HG02938 (cell line): ENCODE data around the gene PRPF18.
"Not testable (repeated sequence)": the region's sequence is repeated elsewhere in the genome, so short reads cannot be mapped to it uniquely, and the experiment has no call there.

ENCODE experiments used
- ATAC-seq: cut with Tn5 transposase; IDR thresholded peaks from one replicate; pipeline ENCODE4 v1.9.1; 2021; ENCODE audit warnings: mild to moderate bottlenecking, moderate library complexity; ENCODE audit not compliant: unreplicated experiment

The PRPF18 gene, protein sequence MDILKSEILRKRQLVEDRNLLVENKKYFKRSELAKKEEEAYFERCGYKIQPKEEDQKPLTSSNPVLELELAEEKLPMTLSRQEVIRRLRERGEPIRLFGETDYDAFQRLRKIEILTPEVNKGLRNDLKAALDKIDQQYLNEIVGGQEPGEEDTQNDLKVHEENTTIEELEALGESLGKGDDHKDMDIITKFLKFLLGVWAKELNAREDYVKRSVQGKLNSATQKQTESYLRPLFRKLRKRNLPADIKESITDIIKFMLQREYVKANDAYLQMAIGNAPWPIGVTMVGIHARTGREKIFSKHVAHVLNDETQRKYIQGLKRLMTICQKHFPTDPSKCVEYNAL

DNA sequence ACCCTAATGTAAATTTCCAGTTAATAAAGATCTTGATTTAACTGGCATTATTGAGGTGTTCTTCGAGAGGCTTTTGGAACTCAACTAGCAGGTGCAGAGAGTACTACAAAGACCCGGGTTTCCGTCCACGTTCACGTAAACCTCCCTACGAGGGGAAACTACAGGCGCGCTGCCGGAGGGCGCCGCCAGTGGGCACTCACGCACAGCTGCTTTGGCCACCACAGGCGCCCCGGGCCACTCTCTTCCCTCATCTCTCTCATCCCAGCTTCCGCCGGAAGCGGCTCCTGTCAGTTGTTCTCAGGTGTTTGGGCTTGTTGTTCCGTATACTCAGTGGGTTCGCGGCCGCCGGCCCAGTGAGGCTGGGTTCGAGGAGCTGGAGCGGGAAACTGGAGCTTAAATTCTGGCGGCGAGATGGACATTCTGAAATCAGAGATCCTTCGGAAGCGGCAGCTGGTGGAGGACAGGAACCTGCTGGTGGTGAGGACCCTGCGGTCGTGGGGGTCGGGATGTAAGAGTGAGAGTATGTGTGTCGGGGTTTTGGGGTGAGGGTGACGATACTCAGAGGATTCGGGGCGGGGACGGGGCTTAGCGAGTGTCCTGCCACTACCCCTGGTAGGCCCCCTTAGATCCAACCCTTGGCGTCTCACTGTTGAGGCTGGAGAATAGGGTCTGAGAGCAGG, at the start of gene PRPF18:
Gene PRPF18, plus strand, starts transcription at position 290 of the 680 bp plus-strand sequence. Its CDS starts 122 bp downstream, at position 412.
- ATAC-seq, result peak; percentile 98

DNA sequence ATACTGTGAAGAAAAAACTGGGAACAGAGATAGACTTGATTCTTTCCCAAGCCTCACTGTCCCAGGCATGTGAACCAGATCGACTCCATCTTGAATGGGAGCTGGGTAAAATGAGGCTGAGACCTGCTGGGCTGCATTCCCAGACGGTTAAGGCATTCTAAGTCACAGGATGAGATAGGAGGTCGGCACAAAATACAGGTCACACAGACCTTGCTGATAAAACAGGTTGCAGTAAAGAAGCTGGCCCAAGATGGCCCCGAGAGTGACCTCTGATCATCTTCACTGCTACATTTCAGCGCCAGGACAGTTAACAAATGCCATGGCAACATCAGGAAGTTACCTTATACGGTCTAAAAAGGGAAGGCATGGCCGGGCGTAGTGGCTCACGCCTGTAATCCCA, 48.8 kb upstream of the PRPF18 start:
- not testable (repeated sequence) for ATAC-seq

DNA sequence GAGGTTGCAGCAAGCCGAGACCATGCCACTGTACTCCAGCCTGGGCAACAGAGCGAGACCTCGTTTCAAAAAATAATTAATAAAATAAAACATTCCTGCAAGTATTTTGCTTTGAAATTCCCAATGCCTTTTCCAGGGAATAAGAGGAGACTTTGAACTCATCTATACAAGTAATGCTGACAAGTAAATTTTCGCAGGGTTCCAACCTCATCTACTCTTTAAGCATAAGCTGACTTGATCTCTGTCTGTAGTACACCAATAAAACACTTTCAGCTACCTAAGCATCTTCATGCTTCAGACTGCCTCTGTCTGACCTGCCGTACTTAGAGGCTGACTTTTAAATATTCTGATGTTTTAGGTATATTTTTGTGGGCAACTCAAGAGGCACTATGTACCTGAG, 44.2 kb upstream of the PRPF18 start:
- no peak for ATAC-seq

DNA sequence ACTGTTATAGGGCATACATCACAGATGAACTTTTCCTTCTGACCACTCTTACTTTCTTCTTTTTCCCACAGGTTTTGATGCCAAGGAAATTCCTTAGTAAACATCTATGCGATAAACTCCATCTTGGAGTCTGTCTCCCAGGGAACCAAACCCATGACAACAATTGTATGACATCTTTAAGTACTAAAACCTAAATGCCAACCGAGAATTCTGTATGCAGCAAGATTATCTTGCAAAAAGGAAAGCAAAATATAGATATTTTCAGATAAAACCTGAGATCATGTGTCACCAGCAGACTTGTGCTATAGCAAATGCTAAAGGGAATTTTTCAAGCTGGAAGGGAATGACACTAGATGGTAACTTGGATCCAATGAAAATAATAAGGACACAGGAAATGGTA, 36.0 kb upstream of the PRPF18 start:
- ATAC-seq, result no peak

DNA sequence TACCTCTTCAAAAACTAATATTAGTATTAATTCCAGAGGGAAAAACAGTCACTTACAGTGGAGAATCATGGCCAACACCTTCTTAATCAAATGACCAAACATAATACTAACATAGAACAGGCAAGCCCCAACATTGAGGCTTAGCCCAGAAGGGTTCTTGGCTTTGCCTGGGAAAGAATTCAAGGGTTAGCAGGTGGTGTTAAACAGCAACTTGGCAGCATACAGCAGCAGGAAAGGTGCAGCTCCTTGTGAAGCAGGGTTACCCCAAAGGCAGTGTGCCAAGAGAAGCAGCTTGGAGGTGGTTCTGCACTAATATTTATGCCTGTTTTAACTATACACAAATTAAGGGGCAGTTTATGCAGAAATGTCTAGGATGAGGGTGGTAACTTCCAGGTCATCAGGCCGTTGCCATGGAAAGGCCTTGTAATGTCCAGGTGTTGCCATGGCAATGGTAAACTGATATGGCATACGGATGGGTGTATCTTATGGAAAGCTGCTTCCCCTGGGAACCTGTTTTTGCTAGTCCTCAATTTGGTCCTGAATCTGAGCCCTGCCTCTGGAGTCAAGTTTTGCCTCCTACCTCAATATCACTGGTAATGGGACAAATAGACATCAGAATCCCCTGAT, 30.8 kb upstream of the PRPF18 start:
- no peak for ATAC-seq

DNA sequence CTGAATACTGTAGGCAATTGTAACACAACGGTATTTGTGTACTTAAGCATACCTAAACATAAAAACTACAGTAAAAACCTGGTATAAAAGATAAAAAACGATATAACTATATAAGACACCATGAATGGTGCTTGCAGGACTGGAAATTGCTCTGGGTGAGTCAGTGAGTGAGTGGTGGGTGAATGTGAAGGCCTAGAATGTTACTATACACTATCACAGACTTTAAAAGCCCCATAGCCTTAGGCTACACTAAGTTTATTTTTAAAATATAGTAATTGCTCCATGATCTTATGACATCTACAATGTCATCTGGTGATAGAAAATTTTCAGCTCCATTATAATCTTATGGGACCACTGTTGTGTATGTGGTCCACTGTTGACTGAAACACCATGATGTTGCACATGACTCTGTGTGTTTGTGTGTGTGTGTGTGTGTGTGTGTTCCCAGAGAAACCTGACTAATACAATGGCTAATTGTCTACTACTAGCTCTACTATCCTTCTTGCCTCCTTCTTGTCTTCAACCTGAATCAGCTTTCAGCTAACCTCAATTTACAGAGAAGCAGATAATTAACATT, 27.6 kb upstream of the PRPF18 start:
- ATAC-seq, result no peak

DNA sequence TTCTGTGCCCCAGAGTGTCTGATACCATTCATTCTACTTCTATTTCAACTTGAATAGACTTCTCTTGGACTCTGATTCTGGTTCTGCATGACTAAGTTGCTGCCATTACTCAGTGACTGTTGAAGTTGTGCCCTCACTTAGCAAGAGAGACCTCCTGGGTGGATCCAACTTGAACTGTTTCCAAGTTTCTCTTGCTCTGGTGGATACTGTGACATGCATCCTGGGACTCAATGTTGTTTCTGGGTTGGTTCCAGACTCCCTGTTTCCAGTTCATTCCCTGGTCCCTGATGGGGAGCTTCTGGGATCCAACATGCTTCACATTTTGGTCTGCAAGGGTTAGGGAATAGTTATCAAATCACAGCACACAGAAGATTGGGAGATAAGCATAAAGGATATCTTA, 26.2 kb upstream of the PRPF18 start:
- ATAC-seq, result no peak

DNA sequence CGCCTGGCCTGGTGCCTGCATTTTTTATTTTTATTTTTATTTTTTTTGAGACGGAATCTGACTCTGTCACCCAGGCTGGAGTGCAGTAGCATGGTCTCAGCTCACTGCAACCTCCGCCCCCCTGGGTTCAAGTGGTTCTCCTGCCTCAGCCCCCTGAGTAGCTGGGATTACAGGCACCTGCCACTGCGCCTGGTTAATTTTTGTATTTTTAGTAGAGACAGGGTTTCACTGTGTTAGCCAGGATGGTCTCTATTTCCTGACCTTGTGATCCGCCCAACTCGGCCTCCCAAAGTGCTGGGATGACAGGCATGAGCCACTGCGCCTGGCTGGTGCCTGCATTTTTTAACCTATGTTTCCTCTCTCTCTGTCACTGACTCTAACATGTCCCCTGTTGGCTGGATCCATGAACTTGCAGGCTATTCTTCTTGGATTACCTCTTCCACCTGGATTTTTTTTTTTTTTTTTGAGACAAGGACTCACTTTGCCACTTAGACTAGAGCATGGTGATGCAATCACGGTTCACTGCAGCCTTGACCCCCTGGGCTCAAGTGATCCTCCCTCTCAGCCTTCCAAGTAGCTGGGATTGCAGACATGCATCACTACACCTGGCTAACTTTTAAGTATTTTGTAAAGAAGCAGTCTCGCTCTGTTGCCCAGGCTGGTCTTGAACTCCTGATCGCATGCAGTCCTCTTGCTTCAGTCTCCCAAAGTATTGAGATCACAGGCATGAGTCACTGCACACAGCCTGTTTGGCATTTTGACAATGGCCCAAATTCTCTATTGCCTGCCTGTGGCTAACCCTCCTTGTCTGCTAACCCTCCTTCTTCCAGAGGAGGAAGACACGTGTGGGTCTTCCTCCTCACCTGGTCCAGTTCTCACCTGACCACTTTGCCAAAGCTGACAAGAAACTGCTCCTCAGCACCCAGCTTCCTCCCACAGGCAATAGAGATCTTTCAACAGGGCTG, 23.0 kb upstream of the PRPF18 start:
- no peak for ATAC-seq

DNA sequence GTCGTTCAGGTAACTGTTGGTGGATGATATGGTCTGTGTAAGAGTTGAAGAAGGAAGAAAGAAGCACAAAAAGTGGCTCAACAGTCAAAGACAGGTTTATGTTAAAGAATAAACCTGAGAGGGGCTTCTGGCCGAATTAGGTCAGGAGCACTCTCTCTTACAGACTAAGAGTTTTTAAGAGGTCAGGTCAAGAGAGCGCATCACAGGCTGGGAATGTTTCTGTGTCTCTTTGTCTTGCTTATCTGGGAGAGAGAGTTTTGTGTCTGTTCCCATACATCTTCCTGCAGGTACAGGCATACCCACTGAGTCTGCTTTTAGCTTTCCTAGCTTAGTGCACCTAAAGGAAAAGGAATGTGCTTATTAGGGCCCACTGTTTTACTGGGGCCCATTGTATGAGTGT, 22.2 kb upstream of the PRPF18 start:
- ATAC-seq, result no peak

DNA sequence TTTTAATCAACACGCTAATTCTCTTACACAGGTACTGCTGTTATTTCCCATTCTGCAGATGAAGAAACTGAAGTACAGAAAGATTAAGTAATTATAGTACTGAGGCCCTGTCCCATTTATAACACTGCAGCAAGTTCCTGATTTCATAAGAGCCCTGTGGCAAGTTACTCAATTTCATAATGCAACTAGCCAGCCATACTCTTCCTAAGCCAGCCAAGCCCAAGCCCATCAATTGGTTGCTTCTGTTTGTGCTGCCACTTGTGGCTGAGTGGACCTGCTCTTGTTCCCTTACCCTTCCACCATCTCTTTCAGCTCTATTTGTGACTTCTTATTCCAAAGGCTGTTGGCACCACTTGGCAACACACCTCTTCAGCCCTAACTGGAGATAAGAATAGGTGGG, 19.7 kb upstream of the PRPF18 start:
- no peak for ATAC-seq

DNA sequence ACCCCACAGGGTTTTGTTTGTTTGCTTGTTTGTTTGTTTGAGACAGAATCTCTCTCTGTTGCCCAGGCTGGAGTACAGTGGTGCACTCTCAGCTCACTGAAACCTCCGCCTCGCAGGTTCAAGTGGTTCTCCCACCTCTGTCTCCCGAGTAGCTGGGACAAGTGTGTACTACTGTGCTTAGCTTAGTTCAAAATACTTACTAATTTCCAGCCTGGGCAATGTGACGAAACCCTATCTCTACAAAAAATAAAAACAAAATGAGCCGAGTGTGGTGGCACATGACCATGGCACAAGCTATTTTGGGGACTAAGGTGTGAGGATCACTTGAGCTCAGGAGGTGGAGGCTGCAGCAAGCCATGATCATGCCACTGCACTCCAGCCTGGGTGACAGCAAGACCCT, 15.2 kb upstream of the PRPF18 start:
- ATAC-seq, result no peak

DNA sequence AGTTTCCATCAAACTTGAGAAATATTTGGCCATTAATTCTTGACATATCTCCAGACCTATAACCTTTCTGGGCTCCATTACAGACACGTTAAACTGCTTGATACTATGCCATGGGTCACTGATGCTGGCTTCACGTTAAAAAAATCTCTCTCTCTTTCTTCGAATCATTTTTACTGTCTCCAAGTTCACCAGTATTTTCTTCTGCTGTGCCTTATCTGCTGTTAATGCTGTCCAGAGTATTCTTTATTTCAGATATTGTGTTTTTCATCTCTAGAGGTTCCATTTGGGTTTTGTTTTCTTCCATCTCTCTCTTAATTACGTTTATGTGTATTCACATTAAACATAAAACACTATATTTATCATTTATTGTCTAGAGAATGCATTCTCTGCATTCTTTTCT, 12.8 kb upstream of the PRPF18 start:
- ATAC-seq, result no peak

DNA sequence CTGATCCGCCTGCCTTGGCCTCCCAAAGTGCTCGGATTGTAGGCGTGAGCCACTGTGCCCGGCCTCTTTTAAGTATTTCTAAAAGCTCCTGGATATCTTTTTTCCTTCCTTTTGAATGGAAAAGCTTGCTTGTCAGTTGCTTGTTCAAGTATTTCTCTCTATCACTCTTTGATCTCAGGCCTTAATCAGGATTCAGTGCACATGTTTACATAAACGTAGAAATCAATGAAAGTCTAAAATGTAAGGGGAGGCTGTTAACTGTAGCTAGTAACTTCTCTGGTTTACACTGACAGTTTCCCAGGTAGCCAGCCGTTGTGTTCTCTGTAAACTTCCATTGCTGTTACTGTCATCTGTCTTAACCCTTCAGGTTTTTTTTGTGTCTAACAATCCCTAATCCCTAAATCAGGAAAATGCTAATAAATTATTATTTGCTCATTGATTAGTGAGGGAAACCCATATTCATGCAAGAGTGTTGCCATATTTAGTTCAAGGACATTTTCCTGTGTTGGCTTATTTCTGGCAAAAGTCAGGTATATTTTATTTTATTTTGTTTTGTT, 1.5 kb upstream of the PRPF18 start:
- ATAC-seq, result no peak

DNA sequence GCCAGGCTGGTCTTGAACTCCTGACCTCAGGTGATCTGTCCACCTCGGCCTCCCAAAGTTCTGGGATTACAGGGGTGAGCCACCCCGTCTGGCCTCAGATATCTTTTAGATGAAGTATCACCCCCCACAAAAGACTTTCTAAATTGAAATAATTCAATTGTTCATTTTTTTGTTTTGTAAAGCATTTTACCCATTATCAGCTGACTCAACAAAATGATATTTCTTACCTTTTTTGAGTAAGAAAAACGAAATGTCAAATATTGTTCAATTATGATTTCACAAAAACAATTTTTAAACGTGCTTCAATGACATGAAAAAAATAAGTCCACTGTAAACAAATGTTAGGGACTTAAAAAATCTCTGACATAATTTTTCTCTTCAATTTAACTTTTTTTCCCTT, 822 bp upstream of the PRPF18 start:
- ATAC-seq, result no peak

DNA sequence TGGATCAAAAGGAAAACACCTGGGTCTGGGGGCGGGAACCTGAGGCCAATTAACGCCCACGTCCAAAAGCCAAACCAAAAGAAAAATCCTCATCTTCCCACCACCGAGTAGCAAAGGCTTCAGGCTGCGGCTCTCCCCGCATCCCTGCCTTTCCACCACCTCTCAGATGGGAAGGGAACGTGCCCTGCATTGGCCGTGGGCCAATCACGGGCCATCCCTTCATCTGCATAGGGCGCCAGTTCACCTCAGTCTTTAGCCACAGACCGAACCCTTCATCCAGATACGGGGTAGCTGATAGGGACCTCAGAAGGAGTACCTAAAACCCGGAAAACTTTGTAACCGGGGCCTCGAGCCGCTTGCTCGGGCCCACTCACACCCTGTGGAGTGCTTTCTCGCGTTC, 626 bp downstream of the PRPF18 start:
- no peak for ATAC-seq

DNA sequence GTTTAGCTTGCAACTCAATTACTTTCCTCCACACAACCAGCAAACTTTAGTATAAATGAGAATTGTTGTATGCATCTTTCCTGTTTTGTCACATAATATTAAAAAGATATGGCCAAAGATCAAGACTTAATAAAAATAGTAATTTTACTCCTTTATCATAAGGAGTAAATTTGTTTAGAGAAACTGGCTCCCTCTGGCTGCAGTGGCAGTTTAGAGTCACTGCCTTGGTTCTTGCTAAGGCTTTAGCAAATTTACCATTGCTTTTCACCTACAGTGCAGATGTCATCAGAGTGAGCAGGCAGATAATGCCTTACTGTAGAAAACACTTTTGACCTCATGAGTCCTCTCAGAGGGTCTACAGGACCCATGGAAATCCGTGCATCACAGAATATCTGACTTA, 2.6 kb downstream of the PRPF18 start:
- no peak for ATAC-seq

DNA sequence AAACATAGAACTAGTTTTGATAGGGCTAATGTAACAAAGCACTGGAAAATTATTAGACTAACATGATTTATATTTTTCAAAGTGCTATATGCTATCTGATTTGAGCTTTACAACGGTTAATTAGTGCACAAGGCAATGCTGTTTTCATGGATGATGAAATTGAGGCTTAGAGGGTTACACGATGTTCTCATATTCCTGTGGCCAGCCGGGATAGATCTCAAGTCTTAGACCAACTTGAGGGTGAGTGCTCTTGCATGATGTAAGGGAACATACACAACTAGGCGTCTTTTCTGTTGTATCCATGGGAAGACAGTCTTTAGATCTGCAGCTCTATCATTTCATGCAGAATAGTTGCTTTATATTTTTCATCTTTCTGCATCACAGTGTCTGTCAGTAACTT, 4.1 kb downstream of the PRPF18 start:
- ATAC-seq, result no peak

DNA sequence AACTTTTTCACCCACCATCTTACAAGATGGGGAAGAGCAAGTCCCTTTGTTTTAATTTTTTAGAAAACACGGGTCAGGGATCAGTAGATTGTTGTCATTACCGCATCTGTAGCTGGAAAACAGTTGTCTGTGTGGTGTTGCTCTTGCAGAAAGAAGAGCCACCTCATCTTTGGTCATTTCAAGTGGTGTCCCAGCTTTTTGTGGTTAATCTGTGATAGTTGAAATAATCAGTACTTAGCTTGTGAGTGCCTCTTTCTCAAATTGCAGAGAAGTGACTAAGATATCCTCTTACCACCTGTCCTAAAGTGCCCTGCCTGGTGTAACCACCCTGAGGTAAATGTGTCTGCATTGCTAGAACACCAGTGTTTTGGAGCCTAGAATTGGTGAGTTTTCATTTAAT, 5.5 kb downstream of the PRPF18 start:
- no peak for ATAC-seq

DNA sequence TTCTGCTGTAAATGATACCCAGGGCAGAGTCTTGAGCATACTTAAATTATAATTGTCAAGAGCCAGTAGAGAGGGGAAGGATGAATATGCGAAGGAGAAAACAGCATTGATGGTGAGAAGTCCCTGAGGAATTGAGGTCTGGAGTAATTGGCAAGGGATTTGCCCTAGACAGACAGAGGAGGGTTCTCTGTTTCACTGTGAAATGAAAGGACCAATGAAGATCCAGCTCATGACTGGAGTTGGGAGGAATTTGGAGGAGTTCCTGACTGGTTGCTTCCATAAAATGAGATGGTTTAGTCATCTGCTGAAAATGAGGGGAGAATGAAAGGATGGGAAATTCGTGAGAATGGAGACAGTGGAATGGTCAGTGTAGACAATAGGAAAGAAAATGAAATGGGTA, 6.8 kb downstream of the PRPF18 start:
- ATAC-seq, result no peak

DNA sequence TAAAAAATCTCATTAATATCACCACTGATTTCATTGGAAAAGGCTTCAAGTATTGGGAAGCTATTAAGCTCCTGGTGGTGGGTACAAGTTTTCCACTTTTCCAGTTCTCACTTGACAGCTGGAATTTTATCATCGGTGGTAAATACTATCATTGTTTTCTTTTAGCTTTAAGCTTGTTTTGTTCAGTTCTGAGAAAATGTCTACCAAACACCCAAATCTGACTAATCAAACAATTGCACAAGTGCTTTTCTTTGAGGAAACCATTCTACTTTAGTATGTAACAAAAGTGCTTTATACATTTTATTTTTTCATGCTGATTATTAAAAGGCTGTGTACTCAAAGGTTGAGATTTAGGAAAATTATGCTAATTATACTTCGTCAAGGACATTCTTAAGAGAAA, 7.9 kb downstream of the PRPF18 start:
- ATAC-seq, result no peak
